ENCODE measurements around the gene TRIM46.
"Not testable (repeated sequence)": the region's sequence is repeated elsewhere in the genome, so short reads cannot be mapped to it uniquely, and the experiment has no call there.

Gene TRIM46

DNA sequence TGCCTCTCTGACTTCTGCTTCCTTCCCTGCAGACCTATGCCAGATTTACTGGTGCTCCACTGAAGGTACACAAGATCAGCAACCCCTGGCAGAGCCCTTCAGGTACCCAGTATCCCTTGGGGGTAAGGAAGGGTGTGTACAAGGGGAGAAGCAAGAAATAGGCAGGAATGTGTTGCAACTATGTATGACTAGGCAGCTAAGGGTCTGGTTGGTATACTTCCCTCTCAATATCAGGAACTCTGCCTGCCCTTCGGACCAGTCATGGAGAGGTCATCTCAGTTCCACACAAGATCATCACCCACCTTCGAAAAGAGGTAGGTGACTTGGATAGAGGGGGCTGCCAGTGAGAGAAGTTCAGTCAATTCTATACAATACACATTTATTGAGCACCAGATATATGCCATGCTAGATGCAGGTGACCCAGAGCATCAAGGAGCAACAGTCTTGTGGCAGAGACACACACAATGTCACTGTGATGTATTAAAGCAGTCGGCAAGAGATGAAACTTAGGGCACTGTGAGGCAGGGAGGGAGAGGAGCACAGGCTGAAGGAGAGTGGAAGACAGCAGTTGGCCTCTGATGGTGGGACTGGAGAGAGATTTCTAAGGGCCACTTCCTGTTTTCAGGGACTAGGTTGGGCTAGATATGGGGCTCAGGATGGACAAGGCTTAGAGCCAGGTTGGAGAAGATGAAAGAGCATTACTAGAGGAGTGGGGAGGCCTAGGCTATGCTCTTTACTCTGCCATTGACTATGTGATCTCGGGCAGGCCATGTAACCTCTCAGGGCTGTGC, 36.9 kb downstream of the TRIM46 start:
- TF ChIP-seq CTCF (IDR thresholded peaks at IDR 0.05; ENCODE audit: insufficient read depth, low read length, poor library complexity, severe bottlenecking), result no peak
- H3K4me3 ChIP-seq (replicated peaks; ENCODE audit: low read depth, low read length), result no peak overlapping the region
- peaks cover 2% of the 10 kb centered on the region; the same call in 1 of the 2 replicates for H3K36me3 ChIP-seq (ENCODE audit: control insufficient read depth, insufficient read depth, low read length)
- H3K27me3 ChIP-seq (replicated peaks; ENCODE audit: control insufficient read depth, insufficient read depth, low read length), result no peaks in the 10 kb centered on the region
- DNase-seq (ENCODE audit: extremely low read depth, insufficient read length), result no peak

DNA sequence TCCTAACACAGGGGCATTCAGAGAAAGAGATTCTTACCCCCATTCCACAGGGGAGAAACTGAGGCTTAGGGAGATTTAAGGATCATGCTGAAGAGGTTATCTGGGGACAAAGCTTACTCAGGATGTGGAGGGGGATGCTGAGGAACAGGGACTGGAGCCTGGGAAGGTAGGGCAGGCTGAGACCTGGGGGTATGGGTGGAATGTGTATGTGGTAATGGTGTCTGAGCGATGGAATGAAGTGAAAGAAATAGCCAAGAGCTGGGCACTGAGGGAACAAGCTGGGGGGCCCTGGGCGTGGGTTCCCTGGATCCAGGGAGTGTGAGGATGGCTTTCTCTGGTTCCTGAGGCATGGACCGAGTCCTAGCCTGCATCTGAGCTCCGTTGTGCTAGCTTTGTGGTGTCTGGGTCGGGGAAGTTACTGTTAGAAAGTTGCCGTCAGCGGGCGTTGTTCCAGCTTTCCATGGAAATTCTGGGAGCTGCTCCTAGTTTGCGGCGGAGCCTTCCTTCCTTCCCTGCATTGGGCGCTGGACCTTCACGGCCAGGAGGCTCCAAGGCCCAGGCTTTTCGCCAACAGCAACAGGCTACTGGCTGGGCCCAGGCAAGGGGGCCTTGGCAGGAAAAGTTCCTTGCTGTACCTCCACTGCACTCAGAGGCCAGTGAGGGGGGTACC, 37.9 kb downstream of the TRIM46 start:
- not testable (repeated sequence) for DNase-seq (ENCODE audit: extremely low read depth, insufficient read length)

DNA sequence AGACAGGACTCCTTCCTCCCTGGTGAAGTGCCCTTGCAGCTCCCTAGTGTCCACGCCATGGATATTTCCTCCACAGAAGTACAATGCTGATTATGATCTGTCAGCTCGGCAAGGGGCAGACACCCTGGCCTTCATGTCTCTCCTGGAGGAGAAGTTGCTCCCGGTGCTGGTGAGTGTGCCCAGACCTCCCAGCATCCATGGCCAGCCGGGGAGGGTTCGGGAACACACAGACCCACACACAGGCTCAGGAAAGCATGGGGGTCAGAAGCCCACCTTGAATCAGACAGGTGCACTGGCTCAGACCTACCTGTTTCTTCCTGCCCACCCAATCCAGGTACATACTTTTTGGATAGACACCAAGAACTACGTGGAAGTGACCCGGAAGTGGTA, 38.4 kb downstream of the TRIM46 start:
- not testable (repeated sequence) for H3K36me3 ChIP-seq (ENCODE audit: control insufficient read depth, insufficient read depth, low read length); H3K4me3 ChIP-seq (replicated peaks; ENCODE audit: low read depth, low read length); H3K27me3 ChIP-seq (replicated peaks; ENCODE audit: control insufficient read depth, insufficient read depth, low read length); DNase-seq (ENCODE audit: extremely low read depth, insufficient read length)

More for the DNA sequence above, 37.9 kb downstream of the TRIM46 start:
- H3K27me3 ChIP-seq (replicated peaks; ENCODE audit: control insufficient read depth, insufficient read depth, low read length); H3K36me3 ChIP-seq (ENCODE audit: control insufficient read depth, insufficient read depth, low read length); H3K4me3 ChIP-seq (replicated peaks; ENCODE audit: low read depth, low read length): not testable (repeated sequence)

- not testable (repeated sequence) for H3K4me3 ChIP-seq (replicated peaks; ENCODE audit: low read depth, low read length); H3K36me3 ChIP-seq (ENCODE audit: control insufficient read depth, insufficient read depth, low read length); H3K27me3 ChIP-seq (replicated peaks; ENCODE audit: control insufficient read depth, insufficient read depth, low read length); DNase-seq (ENCODE audit: extremely low read depth, insufficient read length)
Measured at GRCh38 chr1:155214702-155215101, 41.1 kb downstream of the TRIM46 start.

GRCh38 chr1:155218854-155219591, 45.4 kb downstream of the TRIM46 start:
- TF ChIP-seq CTCF (IDR thresholded peaks at IDR 0.05; ENCODE audit: insufficient read depth, low read length, poor library complexity, severe bottlenecking), result no peak
- no peak for DNase-seq (ENCODE audit: extremely low read depth, insufficient read length)
- no peaks in the 10 kb centered on the region for H3K27me3 ChIP-seq (replicated peaks; ENCODE audit: control insufficient read depth, insufficient read depth, low read length)
- no peak overlapping the region for H3K4me3 ChIP-seq (replicated peaks; ENCODE audit: low read depth, low read length)
- no peaks in the 10 kb centered on the region; the same call in 1 of the 2 replicates for H3K36me3 ChIP-seq (ENCODE audit: control insufficient read depth, insufficient read depth, low read length)

DNA sequence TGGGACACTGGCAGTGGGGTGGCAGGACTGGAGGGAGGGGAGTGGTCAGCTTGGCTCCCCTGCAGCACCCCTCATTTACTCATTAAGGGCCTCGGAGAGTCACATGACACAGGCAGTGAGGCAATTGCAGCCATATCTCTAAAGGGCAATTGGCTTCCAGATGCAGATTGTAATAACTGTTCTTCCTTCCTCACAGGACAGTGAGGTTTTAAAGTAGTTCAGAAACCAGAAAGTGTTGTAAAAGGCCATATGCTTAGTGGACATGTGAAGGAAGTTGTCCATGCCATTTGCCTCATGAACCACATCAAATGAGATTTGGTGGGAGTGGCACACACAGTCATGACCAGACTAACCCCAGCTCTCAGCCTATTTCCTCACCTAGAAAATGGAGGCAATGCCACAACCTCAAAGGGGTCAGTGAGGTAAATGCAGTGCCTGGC, 46.0 kb downstream of the TRIM46 start:
- Histone ChIP-seq H3K4me3 (replicated peaks; ENCODE audit: low read depth, low read length) (no peak overlapping the region), H3K36me3 (ENCODE audit: control insufficient read depth, insufficient read depth, low read length) (no peaks in the 10 kb centered on the region; the same call in 1 of the 2 replicates), H3K27me3 (replicated peaks; ENCODE audit: control insufficient read depth, insufficient read depth, low read length) (no peaks in the 10 kb centered on the region)
- no peak for DNase-seq (ENCODE audit: extremely low read depth, insufficient read length)
- TF ChIP-seq CTCF (IDR thresholded peaks at IDR 0.05; ENCODE audit: insufficient read depth, low read length, poor library complexity, severe bottlenecking), result no peak

DNA sequence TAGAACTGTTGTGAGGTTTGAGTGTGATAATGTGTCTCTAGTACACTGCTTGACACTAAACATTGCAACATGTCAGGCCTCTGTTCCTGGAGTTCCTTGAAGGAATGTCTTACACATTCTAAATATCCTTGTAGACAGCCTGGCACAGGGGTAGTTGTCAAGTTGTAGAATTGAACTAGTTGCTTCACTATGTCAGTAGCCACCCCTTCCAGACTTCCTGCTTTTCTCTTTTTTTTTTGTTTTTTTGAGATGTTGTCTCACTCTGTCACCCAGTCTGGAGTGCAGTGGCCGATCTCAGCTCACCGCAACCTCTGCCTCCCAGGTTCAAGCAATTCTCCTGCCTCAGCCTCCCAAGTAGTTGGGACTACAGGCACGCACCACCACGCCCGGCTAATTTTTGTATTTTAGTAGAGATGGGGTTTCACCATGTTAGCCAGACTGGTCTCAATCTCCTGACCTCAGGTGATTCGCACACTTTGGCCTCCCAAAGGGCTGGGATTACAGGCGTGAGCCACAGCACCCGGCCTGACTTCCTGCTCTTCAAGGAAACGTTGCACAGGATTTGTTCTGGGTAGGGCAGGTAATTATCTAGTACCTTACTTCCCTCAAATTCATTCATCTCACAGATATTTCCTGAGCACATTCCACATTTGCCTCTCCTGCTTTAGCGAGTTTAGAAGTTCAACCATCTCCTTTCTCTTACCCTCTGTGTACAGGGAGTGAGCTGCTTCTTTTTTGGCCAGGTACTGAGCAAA, 46.7 kb downstream of the TRIM46 start:
- not testable (repeated sequence) for H3K4me3 ChIP-seq (replicated peaks; ENCODE audit: low read depth, low read length); H3K36me3 ChIP-seq (ENCODE audit: control insufficient read depth, insufficient read depth, low read length); H3K27me3 ChIP-seq (replicated peaks; ENCODE audit: control insufficient read depth, insufficient read depth, low read length); DNase-seq (ENCODE audit: extremely low read depth, insufficient read length)
